GM23338 (cell line): Measurements from ENCODE around the gene DUS2. TPM values are rescaled to one million over a fixed set of nuclear protein-coding genes. Genes with fewer than 3 reads are reported as not detected.
A peak's percentile ranks its signal among the peaks of the same experiment; 100 is the strongest.
"Not testable (repeated sequence)": the region's sequence is repeated elsewhere in the genome, so short reads cannot be mapped to it uniquely, and the experiment has no call there.

Experiments used
- ATAC-seq: fragments of 200-7000 bp; cut with Tn5 transposase; 3 replicates; pipeline ENCODE4 v1.9.1; 2020
- DNase-seq: peaks from one replicate; pipeline ENCODE4 v3.0.0-alpha.2; 2015; ENCODE audit warnings: low spot score
- H2AFZ ChIP-seq: fragments of 200-600 bp; sonication (generic); 2 replicates; pipeline ENCODE4 v1.8.0; 2016; ENCODE audit warnings: antibody characterized with exemption, mild to moderate bottlenecking, moderate library complexity
- H3F3A ChIP-seq: fragments of 200-600 bp; sonication (generic); replicated peaks from 2 replicates; pipeline ENCODE4 v1.8.0; 2017; ENCODE audit warnings: antibody characterized with exemption, mixed run types, low read depth
- H3K27ac ChIP-seq: fragments of 200-600 bp; sonication (generic); 2 replicates; pipeline ENCODE4 v1.6.1; 2016; ENCODE audit warnings: low read depth
- H3K27me3 ChIP-seq: fragments of 200-600 bp; sonication (generic); 2 replicates; pipeline ENCODE4 v1.8.0; 2016; ENCODE audit warnings: mild to moderate bottlenecking, mixed run types, moderate library complexity; ENCODE audit not compliant: insufficient read depth
- H3K36me3 ChIP-seq: fragments of 200-600 bp; sonication (generic); 2 replicates; pipeline ENCODE4 v1.8.0; 2016; ENCODE audit warnings: mild to moderate bottlenecking; ENCODE audit not compliant: insufficient read depth
- H3K4me1 ChIP-seq: fragments of 200-600 bp; sonication (generic); 2 replicates; pipeline ENCODE4 v1.8.0; 2016; ENCODE audit warnings: mild to moderate bottlenecking, moderate library complexity; ENCODE audit not compliant: insufficient read depth
- H3K4me2 ChIP-seq: fragments of 200-600 bp; sonication (generic); 2 replicates; pipeline ENCODE4 v1.7.1; 2017; ENCODE audit warnings: mixed run types
- H3K4me3 ChIP-seq: fragments of 200-600 bp; sonication (generic); 2 replicates; pipeline ENCODE4 v1.6.1; 2016; ENCODE audit warnings: mixed run types
- H3K79me2 ChIP-seq: fragments of 200-600 bp; sonication (generic); replicated peaks from 2 replicates; pipeline ENCODE4 v1.8.0; 2017; ENCODE audit warnings: mild to moderate bottlenecking; ENCODE audit not compliant: insufficient read depth
- H3K9me2 ChIP-seq: fragments of 200-600 bp; sonication (generic); 2 replicates; pipeline ENCODE4 v1.8.0; 2017; ENCODE audit not compliant: insufficient read depth
- H4K20me1 ChIP-seq: fragments of 200-600 bp; sonication (generic); replicated peaks from 2 replicates; pipeline ENCODE4 v1.8.0; 2017; ENCODE audit warnings: mild to moderate bottlenecking; ENCODE audit not compliant: insufficient read depth
- H3K27ac Mint-ChIP-seq: 2 replicates; pipeline ENCODE4 v1.8.0; 2020; ENCODE audit warnings: inconsistent platforms, mild to moderate bottlenecking, moderate library complexity, mixed read lengths
- H3K27me3 Mint-ChIP-seq: 3 replicates; pipeline ENCODE4 v1.8.0; 2022; ENCODE audit warnings: low read depth, mild to moderate bottlenecking, moderate library complexity, mixed read lengths, inconsistent platforms; ENCODE audit not compliant: insufficient read depth, poor library complexity
- H3K36me3 Mint-ChIP-seq: 3 replicates; pipeline ENCODE4 v1.8.0; 2021; ENCODE audit warnings: low read depth, mild to moderate bottlenecking, inconsistent platforms, moderate library complexity, mixed read lengths
- H3K4me1 Mint-ChIP-seq: 3 replicates; pipeline ENCODE4 v1.8.0; 2020; ENCODE audit warnings: mild to moderate bottlenecking, inconsistent platforms, mixed read lengths
- H3K4me3 Mint-ChIP-seq: 3 replicates; pipeline ENCODE4 v1.8.0; 2021; ENCODE audit warnings: moderate library complexity, mild to moderate bottlenecking, inconsistent platforms, mixed read lengths
- H3K9me3 Mint-ChIP-seq: 3 replicates; pipeline ENCODE4 v1.8.0; 2020; ENCODE audit warnings: moderate library complexity, mild to moderate bottlenecking, inconsistent platforms, mixed read lengths
- EZH2 ChIP-seq: fragments of 200-600 bp; sonication (generic); IDR thresholded peaks from one replicate; pipeline ENCODE4 v1.8.0; 2017; ENCODE audit warnings: antibody characterized with exemption, mild to moderate bottlenecking, low read depth; ENCODE audit not compliant: unreplicated experiment
- EZH2phosphoT487 ChIP-seq: fragments of 200-600 bp; sonication (generic); IDR thresholded peaks from one replicate; pipeline ENCODE4 v1.8.1; 2018; ENCODE audit warnings: antibody characterized with exemption; ENCODE audit not compliant: unreplicated experiment
- JUNB ChIP-seq: IDR thresholded peaks from one replicate; pipeline ENCODE4 v1.6.1; 2016; ENCODE audit warnings: antibody characterized with exemption; ENCODE audit not compliant: unreplicated experiment
- NANOG ChIP-seq: IDR thresholded peaks from 2 replicates; pipeline ENCODE4 v1.6.1; 2016; ENCODE audit warnings: antibody characterized with exemption, borderline replicate concordance
- POLR2AphosphoS5 ChIP-seq: IDR thresholded peaks from 2 replicates; pipeline ENCODE4 v1.6.1; 2016; ENCODE audit warnings: antibody characterized with exemption, low read depth
- STAT1 ChIP-seq: IDR thresholded peaks from one replicate; pipeline ENCODE4 v1.6.1; 2016; ENCODE audit warnings: antibody characterized with exemption; ENCODE audit not compliant: unreplicated experiment
- ZNF114 ChIP-seq: fragments of 250-450 bp; sonication (Bioruptor Pico); IDR thresholded peaks from 2 replicates; pipeline ENCODE4 v1.5.0; 2020; ENCODE audit warnings: mild to moderate bottlenecking, moderate library complexity
- ZNF331 ChIP-seq: fragments of 250-450 bp; sonication (Bioruptor Pico); IDR thresholded peaks from 2 replicates; pipeline ENCODE4 v1.5.0; 2020; ENCODE audit warnings: low read depth, mild to moderate bottlenecking, moderate library complexity
- polyA plus RNA-seq: library from polyadenylated mRNA; unstranded; fragments of >200 nt; fragmentation: Nextera tagmentation; extraction: Ambion mirVana; gene quantifications from 2 replicates; pipeline ENCODE4 v1.2.1, GENCODE V29; 2016
- total RNA-seq: library from RNA; depleted of rRNA; stranded (reverse); fragments of >200 nt; shearing (Covaris generic); gene quantifications from 2 replicates; pipeline ENCODE4 v1.2.3, GENCODE V29; 2014
- TF ChIP-seq, protein P1 (sequence below): IDR thresholded peaks from 2 replicates; pipeline ENCODE4 v1.6.1; 2016; ENCODE audit warnings: antibody characterized with exemption
- TF ChIP-seq, protein P2 (sequence below), 2 experiments: fragments of 200-600 bp in 1 of 2; sonication (generic) in 1 of 2; conservative IDR thresholded peaks; 2 replicates each; pipeline versions ENCODE4 v1.5.1 to v1.6.1; 2016 to 2017; ENCODE audit warnings: antibody characterized with exemption in 2 of 2, low read depth in 2 of 2, mild to moderate bottlenecking in 2 of 2, moderate library complexity in 1 of 2

Gene DUS2
- total and polyA plus RNA-seq, 2 experiments from 2014 or later: 13.3 to 26.4 TPM

DNA sequence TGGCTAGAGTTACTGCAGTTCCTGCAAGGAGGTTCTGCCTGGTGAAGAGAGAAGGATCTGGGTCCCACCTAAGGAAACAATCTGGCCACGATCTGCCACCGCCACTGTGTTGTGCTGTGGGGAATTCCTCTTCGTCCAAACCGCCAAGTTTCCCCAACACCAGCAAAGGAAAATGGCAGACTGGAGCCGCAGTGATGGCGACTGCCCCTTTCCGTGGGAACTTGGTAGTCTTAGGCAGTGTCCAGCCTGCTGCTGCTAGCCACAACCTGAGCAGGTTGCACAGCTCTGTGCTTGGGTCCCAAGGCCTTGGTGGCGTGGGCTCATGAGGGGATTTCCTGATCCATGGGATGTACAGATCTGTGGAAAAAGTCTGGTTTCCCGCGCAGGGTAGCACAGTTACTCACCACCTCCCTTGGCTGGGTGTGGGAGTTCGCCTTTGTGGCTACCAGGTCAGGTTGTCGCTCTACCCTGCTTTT lies 90.7 kb downstream of the DUS2 start (continued):
- TF ChIP-seq, protein P1, sequence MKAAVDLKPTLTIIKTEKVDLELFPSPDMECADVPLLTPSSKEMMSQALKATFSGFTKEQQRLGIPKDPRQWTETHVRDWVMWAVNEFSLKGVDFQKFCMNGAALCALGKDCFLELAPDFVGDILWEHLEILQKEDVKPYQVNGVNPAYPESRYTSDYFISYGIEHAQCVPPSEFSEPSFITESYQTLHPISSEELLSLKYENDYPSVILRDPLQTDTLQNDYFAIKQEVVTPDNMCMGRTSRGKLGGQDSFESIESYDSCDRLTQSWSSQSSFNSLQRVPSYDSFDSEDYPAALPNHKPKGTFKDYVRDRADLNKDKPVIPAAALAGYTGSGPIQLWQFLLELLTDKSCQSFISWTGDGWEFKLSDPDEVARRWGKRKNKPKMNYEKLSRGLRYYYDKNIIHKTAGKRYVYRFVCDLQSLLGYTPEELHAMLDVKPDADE: no peak
- TF ChIP-seq ZNF114 (CRISPR knock-in tag): no peak
- no peak for TF ChIP-seq ZNF331
- TF ChIP-seq STAT1: no peak
- no peak for TF ChIP-seq NANOG
- TF ChIP-seq EZH2phosphoT487: no peak
- TF ChIP-seq JUNB: no peak
- TF ChIP-seq POLR2AphosphoS5: no peak
- TF ChIP-seq, protein P2, sequence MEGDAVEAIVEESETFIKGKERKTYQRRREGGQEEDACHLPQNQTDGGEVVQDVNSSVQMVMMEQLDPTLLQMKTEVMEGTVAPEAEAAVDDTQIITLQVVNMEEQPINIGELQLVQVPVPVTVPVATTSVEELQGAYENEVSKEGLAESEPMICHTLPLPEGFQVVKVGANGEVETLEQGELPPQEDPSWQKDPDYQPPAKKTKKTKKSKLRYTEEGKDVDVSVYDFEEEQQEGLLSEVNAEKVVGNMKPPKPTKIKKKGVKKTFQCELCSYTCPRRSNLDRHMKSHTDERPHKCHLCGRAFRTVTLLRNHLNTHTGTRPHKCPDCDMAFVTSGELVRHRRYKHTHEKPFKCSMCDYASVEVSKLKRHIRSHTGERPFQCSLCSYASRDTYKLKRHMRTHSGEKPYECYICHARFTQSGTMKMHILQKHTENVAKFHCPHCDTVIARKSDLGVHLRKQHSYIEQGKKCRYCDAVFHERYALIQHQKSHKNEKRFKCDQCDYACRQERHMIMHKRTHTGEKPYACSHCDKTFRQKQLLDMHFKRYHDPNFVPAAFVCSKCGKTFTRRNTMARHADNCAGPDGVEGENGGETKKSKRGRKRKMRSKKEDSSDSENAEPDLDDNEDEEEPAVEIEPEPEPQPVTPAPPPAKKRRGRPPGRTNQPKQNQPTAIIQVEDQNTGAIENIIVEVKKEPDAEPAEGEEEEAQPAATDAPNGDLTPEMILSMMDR (conservative IDR thresholded peaks at IDR 0.05; ENCODE audit: low read depth in 2 of 2): no peak
- no peak for TF ChIP-seq EZH2

DNA sequence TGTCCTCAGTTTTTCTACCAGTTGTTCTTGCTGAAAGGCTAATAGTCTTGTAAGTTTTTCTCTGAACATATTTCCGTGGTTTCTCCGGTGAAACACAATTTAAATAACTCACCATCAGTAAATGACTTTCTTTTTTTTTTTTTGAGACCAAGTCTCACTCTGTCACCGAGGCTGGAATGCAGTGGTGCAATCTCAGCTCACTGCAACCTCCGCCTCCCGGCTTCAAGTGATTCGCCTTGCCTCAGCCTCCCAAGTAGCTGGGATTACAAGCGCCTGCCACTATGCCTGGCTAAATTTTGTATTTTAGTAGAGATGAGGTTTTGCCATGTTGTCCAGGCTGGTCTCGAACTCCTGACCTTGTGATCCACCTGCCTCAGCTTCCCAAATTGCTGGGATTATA lies 91.9 kb downstream of the DUS2 start:
- H3K36me3 Mint-ChIP-seq: peaks cover 14% of the 10 kb centered on the region
- not testable (repeated sequence) for H3K27me3 Mint-ChIP-seq, DNase-seq, H3K4me3 ChIP-seq, H3K4me3 Mint-ChIP-seq, ATAC-seq, H3K4me1 ChIP-seq, H3F3A ChIP-seq, H2AFZ ChIP-seq, H3K9me2 ChIP-seq, H3K36me3 ChIP-seq, H3K27me3 ChIP-seq, H3K27ac Mint-ChIP-seq, H3K4me2 ChIP-seq, H3K4me1 Mint-ChIP-seq
- H3K27ac ChIP-seq: 0 out of 2 replicates have a peak overlapping the region, but pooled peaks have one; percentile 53
- peaks cover 16% of the 10 kb centered on the region for H3K9me3 Mint-ChIP-seq
- peaks cover 46% of the 10 kb centered on the region for H4K20me1 ChIP-seq
- peaks cover 96% of the 10 kb centered on the region for H3K79me2 ChIP-seq

DNA sequence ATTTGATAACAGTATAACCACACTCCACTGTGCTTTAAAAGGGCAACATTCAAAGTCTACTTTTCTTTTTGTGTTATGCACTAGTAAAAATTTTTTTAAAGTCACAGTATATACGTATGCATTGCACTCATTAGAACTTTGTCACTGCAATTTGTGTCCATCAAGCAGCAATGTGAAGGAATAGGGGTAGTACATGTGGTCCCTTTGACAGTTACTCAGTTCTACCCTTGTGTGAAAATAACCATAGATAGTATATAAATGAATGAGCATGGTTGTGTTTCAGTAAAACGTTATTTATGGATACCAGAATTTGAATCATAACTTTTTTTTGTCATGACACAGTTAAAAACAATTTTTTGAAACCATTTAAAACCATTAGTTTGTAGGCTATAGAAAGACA lies 92.8 kb downstream of the DUS2 start:
- H3K4me2 ChIP-seq: no peak overlapping the region
- DNase-seq: no peak
- no peaks in the 10 kb centered on the region for H3K9me2 ChIP-seq
- Mint-ChIP-seq H3K27me3 (peaks cover 3% of the 10 kb centered on the region), H3K4me3 (no peak overlapping the region), H3K27ac (no peak overlapping the region), H3K9me3 (peaks cover 11% of the 10 kb centered on the region), H3K36me3 (peaks cover 9% of the 10 kb centered on the region), H3K4me1 (peaks cover 5% of the 10 kb centered on the region; the same call in 1 of the 3 replicates)
- H3K27me3 ChIP-seq: no peaks in the 10 kb centered on the region
- H2AFZ ChIP-seq: no peak overlapping the region
- no peaks in the 10 kb centered on the region for H3K4me1 ChIP-seq
- no peaks in the 10 kb centered on the region for H3K36me3 ChIP-seq
- H3F3A ChIP-seq: no peaks in the 10 kb centered on the region
- H3K27ac ChIP-seq: no peak overlapping the region
- peaks cover 46% of the 10 kb centered on the region for H4K20me1 ChIP-seq
- peaks cover 96% of the 10 kb centered on the region for H3K79me2 ChIP-seq
- H3K4me3 ChIP-seq: no peak overlapping the region
- no peak for ATAC-seq
- no peak for TF ChIP-seq ZNF331
- TF ChIP-seq, protein P2 (conservative IDR thresholded peaks at IDR 0.05; ENCODE audit: low read depth in 2 of 2): no peak
- TF ChIP-seq STAT1: no peak
